ENCODE results near the gene FBLN5. TPM values are rescaled to one million over a fixed set of nuclear protein-coding genes. Genes with fewer than 3 reads are reported as not detected.
A peak's percentile ranks its signal among the peaks of the same experiment; 100 is the strongest.

Gene FBLN5
- total and polyA plus RNA-seq, 9 of the 15 experiments (the other 6 are each of a cell fraction or from before 2014, with no cell fraction given): 0.11 to 0.22 TPM; not detected in 7

GRCh38 chr14:91861091-91861490 lies 86.4 kb downstream of the FBLN5 start (continued):
- TF ChIP-seq MAFG (tag; conservative IDR thresholded peaks at IDR 0.05) (no peak), PTBP1 (IDR thresholded peaks at IDR 0.05; ENCODE audit: low read depth, low read length) (no peak), RUNX1 (IDR thresholded peaks at IDR 0.05; ENCODE audit: low read depth) (no peak), ATF3 (IDR thresholded peaks at IDR 0.05) (no peak), ATF3 (CRISPR knock-in tag; conservative IDR thresholded peaks at IDR 0.05) (no peak), FOS (IDR thresholded peaks at IDR 0.05; ENCODE audit: extremely low read depth, insufficient read length) (no peak), SMAD2 (IDR thresholded peaks at IDR 0.05; ENCODE audit: low read depth, low read length) (no peak), HCFC1 (IDR thresholded peaks at IDR 0.05; ENCODE audit: low read depth, low read length) (no peak), THAP7 (CRISPR knock-in tag; IDR thresholded peaks at IDR 0.05) (no peak)

GRCh38 chr14:91860238-91860637 lies 87.3 kb downstream of the FBLN5 start:
- Histone ChIP-seq H3K4me1 (replicated peaks in 1 of 2; ENCODE audit: control insufficient read depth in 2 of 2, insufficient read depth in 2 of 2, low read length in 2 of 2) (peaks cover 0 to 2% of the 10 kb centered on the region in 2 experiments; a peak in 2 of 5 replicates), H3K9me1 (ENCODE audit: control insufficient read depth, insufficient read depth, low read length) (no peaks in the 10 kb centered on the region), H3K9ac (ENCODE audit: insufficient read depth in 1 of 2, low read depth in 2 of 2, low read length in 2 of 2) (no peak overlapping the region), H3K27ac (ENCODE audit: extremely low read depth, low read depth, low read length) (no peak overlapping the region), H3K36me3 (ENCODE audit: control insufficient read depth, insufficient read depth, low read length) (no peaks in the 10 kb centered on the region), H3K27me3 (ENCODE audit: control insufficient read depth in 2 of 2, insufficient read depth in 2 of 2, low read length in 2 of 2) (no peaks in the 10 kb centered on the region), H4K20me1 (replicated peaks; ENCODE audit: control insufficient read depth, insufficient read depth, low read length) (no peaks in the 10 kb centered on the region), H3K9me3 (replicated peaks; ENCODE audit: control insufficient read depth, insufficient read depth, low read depth, low read length) (no peaks in the 10 kb centered on the region), H3K79me2 (ENCODE audit: control insufficient read depth, insufficient read depth, low read length) (no peaks in the 10 kb centered on the region), H2AFZ (ENCODE audit: low read depth, low read length) (no peak overlapping the region), H3K4me2 (ENCODE audit: insufficient read depth, low read length) (no peak overlapping the region), H3K4me3 (no peak overlapping the region)
- in situ Hi-C loops (cut with MboI): no loop called here
- ChIA-PET CTCF (ENCODE audit: low intra/inter-chr PET ratio) (no interaction called here), POLR2A (no interaction called here)
- no peak for DNase-seq (ENCODE audit: extremely low read depth in 1 of 4, low spot score in 3 of 4)
- TF ChIP-seq NBN (IDR thresholded peaks at IDR 0.05; ENCODE audit: low read depth): no peak
- TF ChIP-seq ZBED1 (IDR thresholded peaks at IDR 0.05): no peak
- TF ChIP-seq ZNF143 (CRISPR knock-in tag; IDR thresholded peaks at IDR 0.05): no peak
- peak; percentile 28 for TF ChIP-seq RBM25 (IDR thresholded peaks at IDR 0.05; ENCODE audit: low read depth, low read length, severe bottlenecking)
- no peak for TF ChIP-seq SMC3 (conservative IDR thresholded peaks at IDR 0.05; ENCODE audit: insufficient read depth, low read depth, low read length)
- TF ChIP-seq LCOR (CRISPR knock-in tag; IDR thresholded peaks at IDR 0.05): no peak
- no peak for TF ChIP-seq ZZZ3 (IDR thresholded peaks at IDR 0.05)
- TF ChIP-seq, protein P1, sequence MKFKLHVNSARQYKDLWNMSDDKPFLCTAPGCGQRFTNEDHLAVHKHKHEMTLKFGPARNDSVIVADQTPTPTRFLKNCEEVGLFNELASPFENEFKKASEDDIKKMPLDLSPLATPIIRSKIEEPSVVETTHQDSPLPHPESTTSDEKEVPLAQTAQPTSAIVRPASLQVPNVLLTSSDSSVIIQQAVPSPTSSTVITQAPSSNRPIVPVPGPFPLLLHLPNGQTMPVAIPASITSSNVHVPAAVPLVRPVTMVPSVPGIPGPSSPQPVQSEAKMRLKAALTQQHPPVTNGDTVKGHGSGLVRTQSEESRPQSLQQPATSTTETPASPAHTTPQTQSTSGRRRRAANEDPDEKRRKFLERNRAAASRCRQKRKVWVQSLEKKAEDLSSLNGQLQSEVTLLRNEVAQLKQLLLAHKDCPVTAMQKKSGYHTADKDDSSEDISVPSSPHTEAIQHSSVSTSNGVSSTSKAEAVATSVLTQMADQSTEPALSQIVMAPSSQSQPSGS (CRISPR knock-in tag; IDR thresholded peaks at IDR 0.05): no peak
- TF ChIP-seq ZNF239 (CRISPR knock-in tag; IDR thresholded peaks at IDR 0.05): peak; percentile 93
- BruUV-seq (replicated peaks): no TSS peak
- FAIRE-seq: no peak
- intact Hi-C loops (cut with micrococcal nuclease): no loop called here
- no peak for ATAC-seq

Measured in K562 (cell line).